GM23338 (cell line): ENCODE results near the gene CENPP. TPM values are rescaled to one million over a fixed set of nuclear protein-coding genes. Genes with fewer than 3 reads are reported as not detected.

Source experiments
- ATAC-seq: fragments of 200-7000 bp; cut with Tn5 transposase; 3 replicates; pipeline ENCODE4 v1.9.1; 2020
- DNase-seq: peaks from one replicate; pipeline ENCODE4 v3.0.0-alpha.2; 2015; ENCODE audit warnings: low spot score
- H2AFZ ChIP-seq: fragments of 200-600 bp; sonication (generic); 2 replicates; pipeline ENCODE4 v1.8.0; 2016; ENCODE audit warnings: antibody characterized with exemption, mild to moderate bottlenecking, moderate library complexity
- H3F3A ChIP-seq: fragments of 200-600 bp; sonication (generic); replicated peaks from 2 replicates; pipeline ENCODE4 v1.8.0; 2017; ENCODE audit warnings: antibody characterized with exemption, mixed run types, low read depth
- H3K27ac ChIP-seq: fragments of 200-600 bp; sonication (generic); 2 replicates; pipeline ENCODE4 v1.6.1; 2016; ENCODE audit warnings: low read depth
- H3K27me3 ChIP-seq: fragments of 200-600 bp; sonication (generic); 2 replicates; pipeline ENCODE4 v1.8.0; 2016; ENCODE audit warnings: mild to moderate bottlenecking, mixed run types, moderate library complexity; ENCODE audit not compliant: insufficient read depth
- H3K36me3 ChIP-seq: fragments of 200-600 bp; sonication (generic); 2 replicates; pipeline ENCODE4 v1.8.0; 2016; ENCODE audit warnings: mild to moderate bottlenecking; ENCODE audit not compliant: insufficient read depth
- H3K4me1 ChIP-seq: fragments of 200-600 bp; sonication (generic); 2 replicates; pipeline ENCODE4 v1.8.0; 2016; ENCODE audit warnings: mild to moderate bottlenecking, moderate library complexity; ENCODE audit not compliant: insufficient read depth
- H3K4me2 ChIP-seq: fragments of 200-600 bp; sonication (generic); 2 replicates; pipeline ENCODE4 v1.7.1; 2017; ENCODE audit warnings: mixed run types
- H3K4me3 ChIP-seq: fragments of 200-600 bp; sonication (generic); 2 replicates; pipeline ENCODE4 v1.6.1; 2016; ENCODE audit warnings: mixed run types
- H3K79me2 ChIP-seq: fragments of 200-600 bp; sonication (generic); replicated peaks from 2 replicates; pipeline ENCODE4 v1.8.0; 2017; ENCODE audit warnings: mild to moderate bottlenecking; ENCODE audit not compliant: insufficient read depth
- H3K9me2 ChIP-seq: fragments of 200-600 bp; sonication (generic); 2 replicates; pipeline ENCODE4 v1.8.0; 2017; ENCODE audit not compliant: insufficient read depth
- H4K20me1 ChIP-seq: fragments of 200-600 bp; sonication (generic); replicated peaks from 2 replicates; pipeline ENCODE4 v1.8.0; 2017; ENCODE audit warnings: mild to moderate bottlenecking; ENCODE audit not compliant: insufficient read depth
- H3K27ac Mint-ChIP-seq: 2 replicates; pipeline ENCODE4 v1.8.0; 2020; ENCODE audit warnings: inconsistent platforms, mild to moderate bottlenecking, moderate library complexity, mixed read lengths
- H3K27me3 Mint-ChIP-seq: 3 replicates; pipeline ENCODE4 v1.8.0; 2022; ENCODE audit warnings: low read depth, mild to moderate bottlenecking, moderate library complexity, mixed read lengths, inconsistent platforms; ENCODE audit not compliant: insufficient read depth, poor library complexity
- H3K36me3 Mint-ChIP-seq: 3 replicates; pipeline ENCODE4 v1.8.0; 2021; ENCODE audit warnings: low read depth, mild to moderate bottlenecking, inconsistent platforms, moderate library complexity, mixed read lengths
- H3K4me1 Mint-ChIP-seq: 3 replicates; pipeline ENCODE4 v1.8.0; 2020; ENCODE audit warnings: mild to moderate bottlenecking, inconsistent platforms, mixed read lengths
- H3K4me3 Mint-ChIP-seq: 3 replicates; pipeline ENCODE4 v1.8.0; 2021; ENCODE audit warnings: moderate library complexity, mild to moderate bottlenecking, inconsistent platforms, mixed read lengths
- H3K9me3 Mint-ChIP-seq: 3 replicates; pipeline ENCODE4 v1.8.0; 2020; ENCODE audit warnings: moderate library complexity, mild to moderate bottlenecking, inconsistent platforms, mixed read lengths
- CREB1 ChIP-seq: fragments of 250-450 bp; sonication (Bioruptor Pico); IDR thresholded peaks from 2 replicates; pipeline ENCODE4 v1.5.0; 2020; ENCODE audit warnings: low read depth, mild to moderate bottlenecking, moderate library complexity
- EZH2 ChIP-seq: fragments of 200-600 bp; sonication (generic); IDR thresholded peaks from one replicate; pipeline ENCODE4 v1.8.0; 2017; ENCODE audit warnings: antibody characterized with exemption, mild to moderate bottlenecking, low read depth; ENCODE audit not compliant: unreplicated experiment
- JUNB ChIP-seq: IDR thresholded peaks from one replicate; pipeline ENCODE4 v1.6.1; 2016; ENCODE audit warnings: antibody characterized with exemption; ENCODE audit not compliant: unreplicated experiment
- NANOG ChIP-seq: IDR thresholded peaks from 2 replicates; pipeline ENCODE4 v1.6.1; 2016; ENCODE audit warnings: antibody characterized with exemption, borderline replicate concordance
- POLR2AphosphoS5 ChIP-seq: IDR thresholded peaks from 2 replicates; pipeline ENCODE4 v1.6.1; 2016; ENCODE audit warnings: antibody characterized with exemption, low read depth
- STAT1 ChIP-seq: IDR thresholded peaks from one replicate; pipeline ENCODE4 v1.6.1; 2016; ENCODE audit warnings: antibody characterized with exemption; ENCODE audit not compliant: unreplicated experiment
- polyA plus RNA-seq: library from polyadenylated mRNA; unstranded; fragments of >200 nt; fragmentation: Nextera tagmentation; extraction: Ambion mirVana; gene quantifications from 2 replicates; pipeline ENCODE4 v1.2.1, GENCODE V29; 2016
- total RNA-seq: library from RNA; depleted of rRNA; stranded (reverse); fragments of >200 nt; shearing (Covaris generic); gene quantifications from 2 replicates; pipeline ENCODE4 v1.2.3, GENCODE V29; 2014
- TF ChIP-seq, protein P1 (sequence below): fragments of 250-450 bp; sonication (Bioruptor Pico); IDR thresholded peaks from 2 replicates; pipeline ENCODE4 v1.5.0; 2020; ENCODE audit warnings: mild to moderate bottlenecking, moderate library complexity
- TF ChIP-seq, protein P2 (sequence below): IDR thresholded peaks from 2 replicates; pipeline ENCODE4 v1.6.1; 2016; ENCODE audit warnings: antibody characterized with exemption
- TF ChIP-seq, protein P3 (sequence below): IDR thresholded peaks from one replicate; pipeline ENCODE4 v1.6.1; 2018; ENCODE audit warnings: antibody characterized with exemption; ENCODE audit not compliant: unreplicated experiment
- TF ChIP-seq, protein P4 (sequence below), 2 experiments: fragments of 200-600 bp in 1 of 2; sonication (generic) in 1 of 2; conservative IDR thresholded peaks; 2 replicates each; pipeline versions ENCODE4 v1.5.1 to v1.6.1; 2016 to 2017; ENCODE audit warnings: antibody characterized with exemption in 2 of 2, low read depth in 2 of 2, mild to moderate bottlenecking in 2 of 2, moderate library complexity in 1 of 2

Gene CENPP
- total and polyA plus RNA-seq, 2 experiments from 2014 or later: 11.0 to 12.6 TPM

DNA sequence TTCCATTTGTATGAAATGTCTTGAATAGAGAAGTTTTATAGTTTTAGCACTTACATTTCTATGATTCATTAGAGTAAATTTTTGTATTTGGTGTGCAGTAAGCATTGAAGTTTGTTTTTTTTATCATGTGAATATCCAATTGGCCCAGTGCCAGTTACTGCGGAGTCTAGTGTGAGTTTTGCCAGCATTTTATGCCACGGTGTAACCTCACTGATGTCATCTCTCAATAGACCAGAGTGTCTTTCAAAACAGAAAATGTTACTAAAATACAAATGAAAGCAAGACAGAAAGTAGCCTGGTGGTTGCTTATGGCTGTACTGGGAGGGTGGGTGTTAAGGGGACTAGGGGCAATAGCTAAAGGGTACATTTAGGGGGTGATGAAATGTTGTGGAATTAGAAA is 281.3 kb downstream of the CENPP start:
- Mint-ChIP-seq H3K4me1 (no peaks in the 10 kb centered on the region), H3K27ac (no peak overlapping the region), H3K9me3 (peaks cover 21% of the 10 kb centered on the region), H3K4me3 (no peak overlapping the region), H3K36me3 (peaks cover 14% of the 10 kb centered on the region), H3K27me3 (peaks cover 8% of the 10 kb centered on the region)
- Histone ChIP-seq H3K79me2 (no peaks in the 10 kb centered on the region), H3K27ac (no peak overlapping the region), H4K20me1 (no peaks in the 10 kb centered on the region), H3K9me2 (no peaks in the 10 kb centered on the region; the same call in 1 of the 2 replicates), H3K4me3 (no peak overlapping the region), H3K27me3 (no peaks in the 10 kb centered on the region), H2AFZ (no peak overlapping the region), H3K4me2 (no peak overlapping the region), H3K4me1 (no peaks in the 10 kb centered on the region), H3F3A (no peaks in the 10 kb centered on the region), H3K36me3 (peaks cover 5% of the 10 kb centered on the region; the same call in 1 of the 2 replicates)
- no peak for DNase-seq
- no peak for ATAC-seq
- TF ChIP-seq, protein P1, sequence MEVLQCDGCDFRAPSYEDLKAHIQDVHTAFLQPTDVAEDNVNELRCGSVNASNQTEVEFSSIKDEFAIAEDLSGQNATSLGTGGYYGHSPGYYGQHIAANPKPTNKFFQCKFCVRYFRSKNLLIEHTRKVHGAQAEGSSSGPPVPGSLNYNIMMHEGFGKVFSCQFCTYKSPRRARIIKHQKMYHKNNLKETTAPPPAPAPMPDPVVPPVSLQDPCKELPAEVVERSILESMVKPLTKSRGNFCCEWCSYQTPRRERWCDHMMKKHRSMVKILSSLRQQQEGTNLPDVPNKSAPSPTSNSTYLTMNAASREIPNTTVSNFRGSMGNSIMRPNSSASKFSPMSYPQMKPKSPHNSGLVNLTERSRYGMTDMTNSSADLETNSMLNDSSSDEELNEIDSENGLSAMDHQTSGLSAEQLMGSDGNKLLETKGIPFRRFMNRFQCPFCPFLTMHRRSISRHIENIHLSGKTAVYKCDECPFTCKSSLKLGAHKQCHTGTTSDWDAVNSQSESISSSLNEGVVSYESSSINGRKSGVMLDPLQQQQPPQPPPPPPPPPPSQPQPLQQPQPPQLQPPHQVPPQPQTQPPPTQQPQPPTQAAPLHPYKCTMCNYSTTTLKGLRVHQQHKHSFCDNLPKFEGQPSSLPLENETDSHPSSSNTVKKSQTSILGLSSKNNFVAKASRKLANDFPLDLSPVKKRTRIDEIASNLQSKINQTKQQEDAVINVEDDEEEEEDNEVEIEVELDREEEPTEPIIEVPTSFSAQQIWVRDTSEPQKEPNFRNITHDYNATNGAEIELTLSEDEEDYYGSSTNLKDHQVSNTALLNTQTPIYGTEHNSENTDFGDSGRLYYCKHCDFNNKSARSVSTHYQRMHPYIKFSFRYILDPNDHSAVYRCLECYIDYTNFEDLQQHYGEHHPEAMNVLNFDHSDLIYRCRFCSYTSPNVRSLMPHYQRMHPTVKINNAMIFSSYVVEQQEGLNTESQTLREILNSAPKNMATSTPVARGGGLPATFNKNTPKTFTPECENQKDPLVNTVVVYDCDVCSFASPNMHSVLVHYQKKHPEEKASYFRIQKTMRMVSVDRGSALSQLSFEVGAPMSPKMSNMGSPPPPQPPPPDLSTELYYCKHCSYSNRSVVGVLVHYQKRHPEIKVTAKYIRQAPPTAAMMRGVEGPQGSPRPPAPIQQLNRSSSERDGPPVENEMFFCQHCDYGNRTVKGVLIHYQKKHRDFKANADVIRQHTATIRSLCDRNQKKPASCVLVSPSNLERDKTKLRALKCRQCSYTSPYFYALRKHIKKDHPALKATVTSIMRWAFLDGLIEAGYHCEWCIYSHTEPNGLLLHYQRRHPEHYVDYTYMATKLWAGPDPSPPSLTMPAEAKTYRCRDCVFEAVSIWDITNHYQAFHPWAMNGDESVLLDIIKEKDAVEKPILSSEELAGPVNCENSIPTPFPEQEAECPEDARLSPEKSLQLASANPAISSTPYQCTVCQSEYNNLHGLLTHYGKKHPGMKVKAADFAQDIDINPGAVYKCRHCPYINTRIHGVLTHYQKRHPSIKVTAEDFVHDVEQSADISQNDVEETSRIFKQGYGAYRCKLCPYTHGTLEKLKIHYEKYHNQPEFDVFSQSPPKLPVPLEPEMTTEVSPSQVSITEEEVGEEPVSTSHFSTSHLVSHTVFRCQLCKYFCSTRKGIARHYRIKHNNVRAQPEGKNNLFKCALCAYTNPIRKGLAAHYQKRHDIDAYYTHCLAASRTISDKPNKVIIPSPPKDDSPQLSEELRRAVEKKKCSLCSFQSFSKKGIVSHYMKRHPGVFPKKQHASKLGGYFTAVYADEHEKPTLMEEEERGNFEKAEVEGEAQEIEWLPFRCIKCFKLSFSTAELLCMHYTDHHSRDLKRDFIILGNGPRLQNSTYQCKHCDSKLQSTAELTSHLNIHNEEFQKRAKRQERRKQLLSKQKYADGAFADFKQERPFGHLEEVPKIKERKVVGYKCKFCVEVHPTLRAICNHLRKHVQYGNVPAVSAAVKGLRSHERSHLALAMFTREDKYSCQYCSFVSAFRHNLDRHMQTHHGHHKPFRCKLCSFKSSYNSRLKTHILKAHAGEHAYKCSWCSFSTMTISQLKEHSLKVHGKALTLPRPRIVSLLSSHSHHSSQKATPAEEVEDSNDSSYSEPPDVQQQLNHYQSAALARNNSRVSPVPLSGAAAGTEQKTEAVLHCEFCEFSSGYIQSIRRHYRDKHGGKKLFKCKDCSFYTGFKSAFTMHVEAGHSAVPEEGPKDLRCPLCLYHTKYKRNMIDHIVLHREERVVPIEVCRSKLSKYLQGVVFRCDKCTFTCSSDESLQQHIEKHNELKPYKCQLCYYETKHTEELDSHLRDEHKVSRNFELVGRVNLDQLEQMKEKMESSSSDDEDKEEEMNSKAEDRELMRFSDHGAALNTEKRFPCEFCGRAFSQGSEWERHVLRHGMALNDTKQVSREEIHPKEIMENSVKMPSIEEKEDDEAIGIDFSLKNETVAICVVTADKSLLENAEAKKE (CRISPR knock-in tag): no peak

DNA sequence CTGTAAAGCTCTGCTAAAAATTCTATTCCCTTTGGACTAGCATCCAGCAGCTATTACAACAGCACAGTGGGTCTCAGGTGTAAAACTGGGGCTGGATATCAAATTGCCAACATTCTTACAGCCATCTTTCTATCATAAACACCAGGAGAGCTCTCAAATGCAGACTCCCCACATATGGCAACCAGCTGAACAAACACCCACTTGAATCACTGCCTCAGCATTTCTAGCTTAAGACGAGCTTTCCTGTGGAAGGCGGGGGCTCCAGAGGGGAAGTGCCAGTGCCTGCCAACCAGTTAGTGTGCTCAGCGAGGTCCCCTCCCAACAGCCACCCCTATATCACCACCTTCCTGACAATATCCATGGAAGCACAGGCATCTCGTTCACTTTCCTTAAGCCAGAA is 282.0 kb downstream of the CENPP start:
- H3K79me2 ChIP-seq: no peaks in the 10 kb centered on the region
- no peak overlapping the region for H3K27ac ChIP-seq
- no peaks in the 10 kb centered on the region; the same call in 1 of the 2 replicates for H3K9me2 ChIP-seq
- no peak overlapping the region for H3K27ac Mint-ChIP-seq
- H2AFZ ChIP-seq: no peak overlapping the region
- no peaks in the 10 kb centered on the region for H3K4me1 ChIP-seq
- H3K4me3 ChIP-seq: no peak overlapping the region
- no peaks in the 10 kb centered on the region for H3F3A ChIP-seq
- ATAC-seq (no peak), DNase-seq (no peak)
- peaks cover 5% of the 10 kb centered on the region; the same call in 1 of the 2 replicates for H3K36me3 ChIP-seq
- peaks cover 8% of the 10 kb centered on the region for H3K27me3 Mint-ChIP-seq
- H3K36me3 Mint-ChIP-seq: peaks cover 18% of the 10 kb centered on the region
- H3K4me1 Mint-ChIP-seq: no peaks in the 10 kb centered on the region
- H3K9me3 Mint-ChIP-seq: peaks cover 21% of the 10 kb centered on the region
- H4K20me1 ChIP-seq: no peaks in the 10 kb centered on the region
- no peaks in the 10 kb centered on the region for H3K27me3 ChIP-seq
- H3K4me2 ChIP-seq: no peak overlapping the region
- no peak overlapping the region for H3K4me3 Mint-ChIP-seq
- TF ChIP-seq CREB1: no peak
- TF ChIP-seq, protein P2, sequence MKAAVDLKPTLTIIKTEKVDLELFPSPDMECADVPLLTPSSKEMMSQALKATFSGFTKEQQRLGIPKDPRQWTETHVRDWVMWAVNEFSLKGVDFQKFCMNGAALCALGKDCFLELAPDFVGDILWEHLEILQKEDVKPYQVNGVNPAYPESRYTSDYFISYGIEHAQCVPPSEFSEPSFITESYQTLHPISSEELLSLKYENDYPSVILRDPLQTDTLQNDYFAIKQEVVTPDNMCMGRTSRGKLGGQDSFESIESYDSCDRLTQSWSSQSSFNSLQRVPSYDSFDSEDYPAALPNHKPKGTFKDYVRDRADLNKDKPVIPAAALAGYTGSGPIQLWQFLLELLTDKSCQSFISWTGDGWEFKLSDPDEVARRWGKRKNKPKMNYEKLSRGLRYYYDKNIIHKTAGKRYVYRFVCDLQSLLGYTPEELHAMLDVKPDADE: no peak
- TF ChIP-seq, protein P3, sequence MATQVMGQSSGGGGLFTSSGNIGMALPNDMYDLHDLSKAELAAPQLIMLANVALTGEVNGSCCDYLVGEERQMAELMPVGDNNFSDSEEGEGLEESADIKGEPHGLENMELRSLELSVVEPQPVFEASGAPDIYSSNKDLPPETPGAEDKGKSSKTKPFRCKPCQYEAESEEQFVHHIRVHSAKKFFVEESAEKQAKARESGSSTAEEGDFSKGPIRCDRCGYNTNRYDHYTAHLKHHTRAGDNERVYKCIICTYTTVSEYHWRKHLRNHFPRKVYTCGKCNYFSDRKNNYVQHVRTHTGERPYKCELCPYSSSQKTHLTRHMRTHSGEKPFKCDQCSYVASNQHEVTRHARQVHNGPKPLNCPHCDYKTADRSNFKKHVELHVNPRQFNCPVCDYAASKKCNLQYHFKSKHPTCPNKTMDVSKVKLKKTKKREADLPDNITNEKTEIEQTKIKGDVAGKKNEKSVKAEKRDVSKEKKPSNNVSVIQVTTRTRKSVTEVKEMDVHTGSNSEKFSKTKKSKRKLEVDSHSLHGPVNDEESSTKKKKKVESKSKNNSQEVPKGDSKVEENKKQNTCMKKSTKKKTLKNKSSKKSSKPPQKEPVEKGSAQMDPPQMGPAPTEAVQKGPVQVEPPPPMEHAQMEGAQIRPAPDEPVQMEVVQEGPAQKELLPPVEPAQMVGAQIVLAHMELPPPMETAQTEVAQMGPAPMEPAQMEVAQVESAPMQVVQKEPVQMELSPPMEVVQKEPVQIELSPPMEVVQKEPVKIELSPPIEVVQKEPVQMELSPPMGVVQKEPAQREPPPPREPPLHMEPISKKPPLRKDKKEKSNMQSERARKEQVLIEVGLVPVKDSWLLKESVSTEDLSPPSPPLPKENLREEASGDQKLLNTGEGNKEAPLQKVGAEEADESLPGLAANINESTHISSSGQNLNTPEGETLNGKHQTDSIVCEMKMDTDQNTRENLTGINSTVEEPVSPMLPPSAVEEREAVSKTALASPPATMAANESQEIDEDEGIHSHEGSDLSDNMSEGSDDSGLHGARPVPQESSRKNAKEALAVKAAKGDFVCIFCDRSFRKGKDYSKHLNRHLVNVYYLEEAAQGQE: no peak
- TF ChIP-seq NANOG: no peak
- TF ChIP-seq JUNB: no peak
- TF ChIP-seq EZH2: no peak
- TF ChIP-seq STAT1: no peak
- no peak for TF ChIP-seq POLR2AphosphoS5
- TF ChIP-seq, protein P4, sequence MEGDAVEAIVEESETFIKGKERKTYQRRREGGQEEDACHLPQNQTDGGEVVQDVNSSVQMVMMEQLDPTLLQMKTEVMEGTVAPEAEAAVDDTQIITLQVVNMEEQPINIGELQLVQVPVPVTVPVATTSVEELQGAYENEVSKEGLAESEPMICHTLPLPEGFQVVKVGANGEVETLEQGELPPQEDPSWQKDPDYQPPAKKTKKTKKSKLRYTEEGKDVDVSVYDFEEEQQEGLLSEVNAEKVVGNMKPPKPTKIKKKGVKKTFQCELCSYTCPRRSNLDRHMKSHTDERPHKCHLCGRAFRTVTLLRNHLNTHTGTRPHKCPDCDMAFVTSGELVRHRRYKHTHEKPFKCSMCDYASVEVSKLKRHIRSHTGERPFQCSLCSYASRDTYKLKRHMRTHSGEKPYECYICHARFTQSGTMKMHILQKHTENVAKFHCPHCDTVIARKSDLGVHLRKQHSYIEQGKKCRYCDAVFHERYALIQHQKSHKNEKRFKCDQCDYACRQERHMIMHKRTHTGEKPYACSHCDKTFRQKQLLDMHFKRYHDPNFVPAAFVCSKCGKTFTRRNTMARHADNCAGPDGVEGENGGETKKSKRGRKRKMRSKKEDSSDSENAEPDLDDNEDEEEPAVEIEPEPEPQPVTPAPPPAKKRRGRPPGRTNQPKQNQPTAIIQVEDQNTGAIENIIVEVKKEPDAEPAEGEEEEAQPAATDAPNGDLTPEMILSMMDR (conservative IDR thresholded peaks at IDR 0.05; ENCODE audit: low read depth in 2 of 2): no peak
